Ureter (tissue), 1 donor: Measurements from ENCODE around the gene GPR21. TPM values are rescaled to one million over a fixed set of nuclear protein-coding genes. Genes with fewer than 3 reads are reported as not detected.

ENCODE experiments used
- DNase-seq: peaks from one replicate; pipeline ENCODE4 v3.0.0-alpha.2; 2020; ENCODE audit warnings: low spot score
- total RNA-seq: library from RNA; stranded (reverse); gene quantifications from one replicate; pipeline ENCODE4 v1.2.4, GENCODE V29; 2023
- donor health status: DM: yes; HTN: yes; CAD: no.

Gene GPR21, protein sequence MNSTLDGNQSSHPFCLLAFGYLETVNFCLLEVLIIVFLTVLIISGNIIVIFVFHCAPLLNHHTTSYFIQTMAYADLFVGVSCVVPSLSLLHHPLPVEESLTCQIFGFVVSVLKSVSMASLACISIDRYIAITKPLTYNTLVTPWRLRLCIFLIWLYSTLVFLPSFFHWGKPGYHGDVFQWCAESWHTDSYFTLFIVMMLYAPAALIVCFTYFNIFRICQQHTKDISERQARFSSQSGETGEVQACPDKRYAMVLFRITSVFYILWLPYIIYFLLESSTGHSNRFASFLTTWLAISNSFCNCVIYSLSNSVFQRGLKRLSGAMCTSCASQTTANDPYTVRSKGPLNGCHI
- 7.8 TPM for total RNA-seq

DNA sequence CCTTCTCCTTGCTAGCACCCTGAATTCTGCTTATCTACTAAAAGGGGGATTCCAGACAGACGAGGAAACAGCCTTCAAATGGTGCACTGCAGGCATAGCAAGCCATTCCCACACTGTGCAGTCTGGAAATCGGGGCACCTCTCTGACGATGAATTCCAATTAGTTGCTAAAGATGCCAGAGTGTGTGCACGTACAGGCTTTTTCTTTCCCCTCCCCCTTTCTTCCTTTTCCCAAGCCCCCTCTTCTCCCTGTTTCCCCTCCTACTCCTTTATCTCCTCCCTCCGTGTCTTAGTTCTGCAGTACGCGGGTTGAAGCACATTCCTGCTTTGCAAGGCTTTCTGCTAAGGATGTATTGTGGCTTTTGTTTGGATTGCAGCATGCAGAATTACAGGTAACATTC, at the start of gene GPR21:
Gene GPR21 (plus strand): TSS at position 316 of the 400 bp plus-strand sequence. CDS start 900 bp downstream, outside the sequence.
- DNase-seq: no peak

- DNase-seq: no peak
Measured at GRCh38 chr9:122986010-122986409, 47.5 kb upstream of the GPR21 start.

DNA sequence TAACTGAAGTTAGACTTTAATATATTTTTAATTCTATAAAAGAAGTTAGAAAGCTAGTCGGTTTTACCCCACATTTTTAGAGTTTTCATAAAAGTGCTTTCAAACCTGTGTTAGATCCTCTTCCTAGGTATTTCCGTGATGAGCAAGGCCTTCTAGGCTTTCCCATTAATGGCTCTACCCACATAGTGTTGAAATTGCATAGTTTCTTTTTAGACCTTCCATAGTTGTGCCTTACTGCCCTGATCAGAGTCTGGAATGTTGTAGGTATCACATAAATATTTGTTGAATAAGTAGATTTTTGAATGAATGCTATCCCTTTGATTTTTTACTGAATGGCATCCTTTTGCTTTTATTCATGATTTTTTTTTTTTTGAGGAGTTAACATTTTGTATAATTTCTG, 45.3 kb upstream of the GPR21 start:
- DNase-seq: no peak

DNA sequence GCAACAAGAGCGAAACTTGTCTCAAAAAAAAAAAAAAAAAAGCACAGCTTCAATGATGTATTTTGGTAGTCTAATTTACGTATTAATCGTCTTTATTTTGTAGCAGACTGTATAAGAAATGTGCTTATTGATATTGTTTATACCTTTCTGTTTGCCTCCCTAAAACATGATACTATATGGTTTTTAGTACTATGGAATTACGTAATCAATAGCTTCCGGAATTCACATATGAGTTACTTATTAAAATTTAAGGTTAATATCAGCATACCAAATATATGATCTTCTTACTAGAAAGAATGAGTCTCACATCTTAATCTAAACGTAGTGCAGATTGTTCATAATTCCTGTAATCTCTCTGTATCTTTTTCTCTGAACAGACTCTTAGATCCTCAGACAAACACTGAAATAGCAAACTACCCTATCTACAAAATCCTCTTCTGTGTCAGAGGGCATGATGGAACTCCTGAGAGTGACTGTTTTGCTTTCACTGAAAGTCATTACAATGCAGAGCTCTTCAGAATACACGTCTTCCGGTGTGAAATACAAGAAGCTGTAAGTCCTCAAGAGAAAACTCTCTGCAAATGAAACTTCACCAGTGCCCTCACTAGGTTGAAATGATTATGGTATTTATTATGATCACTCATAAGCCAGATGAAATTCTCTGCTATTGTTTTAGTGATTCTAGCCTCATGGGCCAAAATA, 44.4 kb upstream of the GPR21 start:
- DNase-seq: no peak

GRCh38 chr9:122991370-122991830, 42.1 kb upstream of the GPR21 start:
- peak; percentile 41 for DNase-seq

DNA sequence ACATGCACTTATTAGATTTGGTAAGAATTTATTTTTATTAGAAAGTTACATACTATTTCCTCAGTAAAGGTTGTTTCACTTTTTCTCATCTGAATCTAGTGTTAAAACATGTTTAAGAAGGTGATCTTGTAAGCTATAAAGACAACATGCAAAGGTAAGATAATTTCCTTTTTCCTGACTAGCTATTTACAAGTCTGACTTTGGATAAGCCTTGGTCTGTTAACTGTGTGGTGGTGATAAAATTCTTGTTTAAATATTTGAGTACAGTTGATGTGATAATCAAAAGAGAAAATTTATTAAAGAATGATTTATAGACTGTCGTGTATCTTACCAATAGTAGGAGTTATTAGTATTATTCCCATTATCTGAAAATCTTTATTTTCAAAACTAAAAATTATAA, 36.9 kb upstream of the GPR21 start:
- DNase-seq: no peak

- DNase-seq: no peak
Measured at GRCh38 chr9:122998448-122998847, 35.0 kb upstream of the GPR21 start.

DNA sequence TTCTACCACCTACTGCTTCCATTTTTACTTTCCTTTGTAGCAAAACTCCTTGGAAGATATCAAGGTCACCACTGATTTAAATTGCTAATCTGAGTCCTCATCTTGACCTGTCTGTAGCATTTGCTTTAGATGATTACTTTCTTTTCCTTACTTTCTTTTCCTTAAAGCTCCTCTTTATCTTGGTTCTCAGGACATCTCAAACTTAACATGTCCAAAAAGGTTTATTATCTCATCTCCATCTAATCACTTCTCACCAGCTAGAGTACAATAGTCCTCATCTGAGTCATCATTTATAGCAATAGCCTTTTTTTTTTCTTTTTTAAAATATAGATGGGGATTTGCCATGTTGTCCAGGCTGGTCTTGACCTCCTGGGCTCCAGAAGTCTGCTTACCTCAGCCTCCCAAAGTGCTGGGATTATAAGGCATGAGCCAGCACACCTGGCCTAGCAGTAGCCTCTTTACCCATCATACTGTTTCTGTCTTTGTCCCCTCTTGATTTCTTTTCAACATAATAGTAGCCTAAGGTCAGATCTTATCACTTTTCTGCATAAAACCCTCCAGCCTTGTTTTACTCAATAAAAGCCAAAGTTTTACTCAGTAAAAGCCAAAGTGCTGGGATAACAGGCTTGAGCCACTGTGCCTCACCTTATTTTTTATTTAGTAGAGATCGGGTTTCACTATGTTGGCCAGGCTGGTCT, 32.9 kb upstream of the GPR21 start:
- DNase-seq: no peak

- DNase-seq: no peak
Measured at GRCh38 chr9:123002754-123003153, 30.7 kb upstream of the GPR21 start.

GRCh38 chr9:123003466-123003865, 30.0 kb upstream of the GPR21 start:
- no peak for DNase-seq

GRCh38 chr9:123005964-123006363, 27.5 kb upstream of the GPR21 start:
- no peak for DNase-seq

GRCh38 chr9:123007269-123007668, 26.2 kb upstream of the GPR21 start:
- no peak for DNase-seq

DNA sequence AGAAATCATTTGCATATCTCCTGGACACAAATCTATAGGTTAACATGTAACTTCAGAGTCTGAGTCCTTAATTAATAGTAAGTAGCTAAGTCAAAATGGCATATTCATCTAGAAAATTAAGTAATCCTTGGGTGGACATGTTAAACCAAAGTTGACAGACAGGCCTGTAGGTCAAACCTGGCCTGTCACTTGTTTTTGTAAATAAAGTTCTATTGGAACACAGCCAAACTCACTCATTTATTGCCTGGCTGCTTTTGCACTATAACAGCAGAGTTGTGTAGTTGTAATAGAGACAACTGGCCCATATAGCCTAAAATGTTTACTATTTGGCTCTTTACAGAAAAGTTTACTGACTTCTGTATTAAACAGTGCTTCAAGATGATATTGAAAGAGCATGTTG, 24.6 kb upstream of the GPR21 start:
- no peak for DNase-seq

DNA sequence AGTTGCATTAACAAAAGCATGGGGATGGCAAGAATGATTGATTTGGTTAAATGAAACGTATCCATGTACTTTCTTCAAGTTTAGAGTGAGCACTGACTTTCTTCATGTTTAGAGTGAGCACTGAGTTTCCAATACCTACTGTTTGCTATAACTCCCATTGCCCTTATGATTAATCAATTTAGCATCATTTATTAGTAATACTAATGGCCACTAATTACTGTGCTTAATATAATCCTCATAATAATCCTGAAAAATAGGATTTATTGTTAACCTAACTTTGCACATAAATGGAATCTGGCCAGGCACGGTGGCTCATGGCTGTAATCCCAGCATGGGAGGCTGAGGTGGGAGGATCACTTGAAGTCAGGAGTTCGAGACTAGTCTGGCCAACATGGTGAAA, 22.1 kb upstream of the GPR21 start:
- no peak for DNase-seq

GRCh38 chr9:123011878-123012528, 21.5 kb upstream of the GPR21 start:
- no peak for DNase-seq

GRCh38 chr9:123016631-123017030, 16.8 kb upstream of the GPR21 start:
- no peak for DNase-seq

GRCh38 chr9:123020796-123021195, 12.7 kb upstream of the GPR21 start:
- DNase-seq: no peak

GRCh38 chr9:123026425-123026824, 7.0 kb upstream of the GPR21 start:
- DNase-seq: no peak

- DNase-seq: no peak
Measured at GRCh38 chr9:123027517-123027916, 6.0 kb upstream of the GPR21 start.

DNA sequence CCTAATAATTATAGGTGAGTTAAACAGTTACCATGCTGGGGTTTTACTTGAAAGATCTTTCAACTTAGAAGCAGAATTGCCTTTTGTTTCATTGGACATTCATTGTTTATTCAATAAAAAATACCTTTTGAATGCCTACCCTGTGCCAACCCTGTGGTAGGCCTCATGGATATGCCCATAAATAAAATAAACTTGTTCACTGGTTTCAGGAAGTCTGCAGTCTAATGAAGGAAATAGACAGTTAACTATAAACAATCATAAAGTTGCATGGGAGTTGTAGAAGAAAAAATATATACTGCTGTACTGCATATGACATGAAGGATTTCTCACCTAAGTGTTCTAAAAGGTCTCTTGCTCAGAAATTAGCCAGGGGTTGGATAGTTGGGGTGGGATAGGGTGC, 5.3 kb upstream of the GPR21 start:
- DNase-seq: no peak

DNA sequence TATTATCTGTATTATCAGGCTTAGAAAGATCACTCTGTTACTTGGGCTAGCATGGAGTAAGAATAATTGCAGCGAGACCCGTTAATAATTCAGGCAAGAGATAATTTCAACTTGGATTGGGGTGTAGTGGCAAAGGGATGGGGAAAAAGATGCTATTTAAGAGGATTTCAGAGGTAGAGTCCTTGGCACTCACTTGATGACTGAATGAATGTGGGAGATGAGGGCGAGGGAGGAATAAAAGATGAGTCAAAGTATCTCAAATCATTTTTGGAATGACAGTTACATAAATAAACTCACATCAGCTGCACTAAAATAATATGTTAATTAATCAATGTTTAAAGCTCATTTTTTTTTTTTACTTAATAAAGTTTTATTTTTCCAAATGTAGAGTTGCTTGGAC, 4.5 kb upstream of the GPR21 start:
- no peak for DNase-seq

GRCh38 chr9:123031963-123032362, 1.5 kb upstream of the GPR21 start:
- no peak for DNase-seq
